Stimulated activated CD8-positive, alpha-beta memory T cell treated with anti-CD3 and anti-CD28 coated beads, Interleukin-12 subunit alpha, Interleukin-12 subunit beta, amount 100 ng/mL, for 24 hours (primary cell): ENCODE data around the gene FXYD3.
A peak's percentile ranks its signal among the peaks of the same experiment; 100 is the strongest.

Experiments used
- DNase-seq: peaks from one replicate; pipeline ENCODE4 v3.0.0-alpha.2; 2020; ENCODE audit errors: extremely low read depth

FXYD3 gene

GRCh38 chr19:35115177-35115951 is at the start of gene FXYD3:
FXYD3 (plus strand) TSS chr19:35115823; CDS start chr19:35119377, 3,554 bp downstream.
- DNase-seq: no peak

- no peak for DNase-seq
Measured at GRCh38 chr19:35066121-35066520, 49.5 kb upstream of the FXYD3 start.

- peak; percentile 77 for DNase-seq
Measured at GRCh38 chr19:35066691-35067563, 48.7 kb upstream of the FXYD3 start.

GRCh38 chr19:35068941-35069634 is 46.5 kb upstream of the FXYD3 start:
- no peak for DNase-seq

- DNase-seq: no peak
Measured at GRCh38 chr19:35069696-35070095, 45.9 kb upstream of the FXYD3 start.

- DNase-seq: no peak
Measured at GRCh38 chr19:35070471-35070870, 45.2 kb upstream of the FXYD3 start.

GRCh38 chr19:35073516-35073915 is 42.1 kb upstream of the FXYD3 start:
- no peak for DNase-seq

- no peak for DNase-seq
Measured at GRCh38 chr19:35073941-35074340, 41.7 kb upstream of the FXYD3 start.

- DNase-seq: no peak
Measured at GRCh38 chr19:35074426-35075201, 41.0 kb upstream of the FXYD3 start.

GRCh38 chr19:35075202-35076025 is 40.2 kb upstream of the FXYD3 start:
- DNase-seq: no peak

- no peak for DNase-seq
Measured at GRCh38 chr19:35076026-35076370, 39.6 kb upstream of the FXYD3 start.

GRCh38 chr19:35076657-35077056 is 39.0 kb upstream of the FXYD3 start:
- no peak for DNase-seq

GRCh38 chr19:35077411-35078223 is 38.0 kb upstream of the FXYD3 start:
- no peak for DNase-seq

GRCh38 chr19:35079826-35080225 is 35.8 kb upstream of the FXYD3 start:
- no peak for DNase-seq

- DNase-seq: no peak
Measured at GRCh38 chr19:35080613-35081170, 34.9 kb upstream of the FXYD3 start.

- DNase-seq: no peak
Measured at GRCh38 chr19:35081201-35081600, 34.4 kb upstream of the FXYD3 start.

GRCh38 chr19:35083691-35084508 is 31.7 kb upstream of the FXYD3 start:
- DNase-seq: no peak

GRCh38 chr19:35084509-35084762 is 31.2 kb upstream of the FXYD3 start:
- DNase-seq: no peak

- DNase-seq: no peak
Measured at GRCh38 chr19:35085947-35086346, 29.7 kb upstream of the FXYD3 start.
